GM12878 (cell line): ENCODE results near the gene LRRFIP2. TPM values are rescaled to one million over a fixed set of nuclear protein-coding genes. Genes with fewer than 3 reads are reported as not detected.

ENCODE experiments used
- ATAC-seq: fragments of 200-7000 bp; cut with Tn5 transposase; 3 replicates; pipeline ENCODE4 v1.9.1; 2020; ENCODE audit warnings: mild to moderate bottlenecking, moderate library complexity
- BruUV-seq: library from RNA; stranded (reverse); fragments of 400-500 nt; replicated peaks from 2 replicates; lab custom pipeline; 2021; lab: Mats Ljungman, UMichigan
- CTCF ChIA-PET: fragments of 300-600 bp; sonication (Branson Sonifier 250); formaldehyde crosslinking; extraction: SDS; loops from one replicate; lab custom pipeline; 2021; ENCODE audit warnings: inconsistent platforms; lab: Yijun Ruan, JAX
- POLR2A ChIA-PET: fragments of 350-600 bp; formaldehyde crosslinking; extraction: SDS; loops from one replicate; lab custom pipeline; 2021; ENCODE audit warnings: inconsistent platforms; lab: Charles Lee
- RAD21 ChIA-PET: fragments of 300-600 bp; sonication (Branson Sonifier 250); formaldehyde crosslinking; loops from one replicate; lab custom pipeline; 2023; ENCODE audit warnings: antibody characterized with exemption; ENCODE audit not compliant: unreplicated experiment; lab: Charles Lee
- SMC1A ChIA-PET: fragments of 300-600 bp; sonication (Branson Sonifier 250); formaldehyde crosslinking; loops from one replicate; lab custom pipeline; 2023; ENCODE audit not compliant: unreplicated experiment, uncharacterized antibody; lab: Charles Lee
- DNase-seq: peaks from one replicate; pipeline ENCODE4 v3.0.0-alpha.2; 2011; ENCODE audit warnings: low read depth, low spot score
- FAIRE-seq: peaks from 3 replicates; lab custom pipeline; 2011; peaks lifted over from hg19 to GRCh38; lab: Jason Lieb, UNC
- H2AFZ ChIP-seq: 2 replicates; pipeline ENCODE4 v1.6.0; 2011; ENCODE audit warnings: low read depth, low read length, control low read depth; ENCODE audit not compliant: control insufficient read depth
- H3K27ac ChIP-seq: 2 replicates; pipeline ENCODE4 v1.5.1; 2011; ENCODE audit warnings: control low read depth; ENCODE audit not compliant: control insufficient read depth, insufficient read depth
- H3K27me3 ChIP-seq, 2 experiments: replicated peaks in 1 of 2; 2 replicates each; pipeline versions ENCODE4 v1.6.0 to v1.6.1; 2011; ENCODE audit warnings: low read length in 1 of 2; ENCODE audit not compliant: control insufficient read depth in 2 of 2, insufficient read depth in 2 of 2
- H3K36me3 ChIP-seq, 2 experiments: 2 replicates each; pipeline ENCODE4 v1.5.1; 2011; ENCODE audit warnings: low read length in 1 of 2; ENCODE audit not compliant: control insufficient read depth in 2 of 2, insufficient read depth in 2 of 2
- H3K4me1 ChIP-seq: 2 replicates; pipeline ENCODE4 v1.6.1; 2011; ENCODE audit warnings: mild to moderate bottlenecking, low read length, moderate library complexity, mixed read lengths; ENCODE audit not compliant: control insufficient read depth, insufficient read depth
- H3K4me2 ChIP-seq: 2 replicates; pipeline ENCODE4 v1.6.0; 2011; ENCODE audit warnings: control low read depth; ENCODE audit not compliant: control insufficient read depth, insufficient read depth
- H3K4me3 ChIP-seq: fragments of 200-600 bp; sonication (generic); 2 replicates; pipeline ENCODE4 v1.5.1; 2016
- H3K79me2 ChIP-seq: 2 replicates; pipeline ENCODE4 v1.6.0; 2011; ENCODE audit warnings: low read length; ENCODE audit not compliant: control insufficient read depth, insufficient read depth
- H3K9ac ChIP-seq: 2 replicates; pipeline ENCODE4 v1.8.0; 2011; ENCODE audit warnings: low read length, control low read depth, mixed read lengths; ENCODE audit not compliant: control insufficient read depth, insufficient read depth
- H3K9me3 ChIP-seq: replicated peaks from 3 replicates; pipeline ENCODE4 v1.5.1; 2011; ENCODE audit warnings: mild to moderate bottlenecking, low read length; ENCODE audit not compliant: control insufficient read depth, insufficient read depth
- H4K20me1 ChIP-seq: 2 replicates; pipeline ENCODE4 v1.6.0; 2011; ENCODE audit not compliant: control insufficient read depth, insufficient read depth
- BRCA1 ChIP-seq: IDR thresholded peaks from 2 replicates; pipeline ENCODE4 v1.6.1; 2011; ENCODE audit warnings: low read depth, low read length, improper control_type of control experiment
- CBX3 ChIP-seq: fragments of 200-600 bp; sonication (generic); IDR thresholded peaks from 2 replicates; pipeline ENCODE4 v1.6.1; 2016; ENCODE audit warnings: low read depth, borderline replicate concordance
- HDAC2 ChIP-seq: fragments of 200-600 bp; sonication (generic); IDR thresholded peaks from 2 replicates; pipeline ENCODE4 v1.6.1; 2017
- HDGF ChIP-seq: fragments of 450-650 bp; IDR thresholded peaks from 2 replicates; pipeline ENCODE4 v1.6.1; 2016; ENCODE audit warnings: antibody characterized with exemption
- LARP7 ChIP-seq: fragments of 450-650 bp; IDR thresholded peaks from 2 replicates; pipeline ENCODE4 v1.6.1; 2017; ENCODE audit warnings: mild to moderate bottlenecking
- MEF2B ChIP-seq: fragments of 450-650 bp; IDR thresholded peaks from 2 replicates; pipeline ENCODE4 v1.6.1; 2018; ENCODE audit warnings: mild to moderate bottlenecking, moderate library complexity; ENCODE audit not compliant: partially characterized antibody, poor library complexity, severe bottlenecking
- MXI1 ChIP-seq: fragments of 150-350 bp; IDR thresholded peaks from 2 replicates; pipeline ENCODE4 v1.6.1; 2011; ENCODE audit warnings: low read depth, mild to moderate bottlenecking, inconsistent platforms, low read length, improper control_type of control experiment
- ZBED1 ChIP-seq: IDR thresholded peaks from 2 replicates; pipeline ENCODE4 v1.6.1; 2016; ENCODE audit warnings: borderline replicate concordance
- WGBS: methylation state at CpG from one replicate; pipeline ENCODE4 v1.1.6; 2016; ENCODE audit warnings: low lambda C conversion rate; ENCODE audit not compliant: insufficient replicate concordance, insufficient coverage; ENCODE audit errors: missing lambda C conversion rate; 5-methylcytosine and 5-hydroxymethylcytosine counted together
- in situ Hi-C: fragments of 300-500 bp; cut with MboI; formaldehyde crosslinking; loops from 9 replicates; pipeline ENCODE4 v1.14.3; 2018; ENCODE audit warnings: mixed read lengths
- intact Hi-C: fragments of 100-400 bp; cut with micrococcal nuclease; formaldehyde crosslinking; loops from one replicate; pipeline ENCODE4 v1.14.2; 2022; ENCODE audit not compliant: unreplicated experiment
- polyA plus RNA-seq, 11 experiments: library from polyadenylated mRNA; depleted of rRNA in 4 of 11; unstranded in 6 of 11; stranded (reverse) in 5 of 11; fragments of >200 nt; fragmentation: Nextera tagmentation in 4 of 11; fragmentation: Illumina TruSeq in 1 of 11; extraction: Ambion mirVana in 4 of 11; extraction: Trizol in 1 of 11; gene quantifications; 1 replicate in 1 of 11; 2 replicates in 10 of 11; pipeline versions ENCODE4 v1.2.1 to v1.2.3, GENCODE V29; 2011 to 2016; ENCODE audit warnings: inconsistent platforms in 2 of 11, missing spikeins in 2 of 11, low read depth in 1 of 11
- total RNA-seq, 4 experiments: library from RNA; depleted of rRNA in 3 of 4; stranded (reverse); fragments of >200 nt in 3 of 4; fragmentation: Illumina TruSeq in 1 of 4; extraction: Trizol in 1 of 4; gene quantifications; 2 replicates each; pipeline versions ENCODE4 v1.2.1 to v1.2.3, GENCODE V29; 2013 to 2021
- TF ChIP-seq, protein P1 (sequence below): fragments of 450-650 bp; IDR thresholded peaks from 2 replicates; pipeline ENCODE4 v1.6.1; 2017; ENCODE audit warnings: mild to moderate bottlenecking, moderate library complexity
- TF ChIP-seq, protein P2 (sequence below): fragments of 450-650 bp; IDR thresholded peaks from 2 replicates; pipeline ENCODE4 v1.6.1; 2017; ENCODE audit warnings: antibody characterized with exemption, mild to moderate bottlenecking, moderate library complexity
- TF ChIP-seq, protein P3 (sequence below): fragments of 450-650 bp; IDR thresholded peaks from 2 replicates; pipeline ENCODE4 v1.6.1; 2017; ENCODE audit warnings: mild to moderate bottlenecking
- TF ChIP-seq, protein P4 (sequence below): fragments of 450-650 bp; formaldehyde crosslinking; IDR thresholded peaks from 2 replicates; pipeline ENCODE4 v1.4.0; 2022; ENCODE audit warnings: mild to moderate bottlenecking, moderate library complexity

The LRRFIP2 gene
- total and polyA plus RNA-seq, 10 of the 15 experiments (the other 5 are each of a cell fraction or from before 2014, with no cell fraction given): 9.7 to 46.9 (median 38.1) TPM

DNA sequence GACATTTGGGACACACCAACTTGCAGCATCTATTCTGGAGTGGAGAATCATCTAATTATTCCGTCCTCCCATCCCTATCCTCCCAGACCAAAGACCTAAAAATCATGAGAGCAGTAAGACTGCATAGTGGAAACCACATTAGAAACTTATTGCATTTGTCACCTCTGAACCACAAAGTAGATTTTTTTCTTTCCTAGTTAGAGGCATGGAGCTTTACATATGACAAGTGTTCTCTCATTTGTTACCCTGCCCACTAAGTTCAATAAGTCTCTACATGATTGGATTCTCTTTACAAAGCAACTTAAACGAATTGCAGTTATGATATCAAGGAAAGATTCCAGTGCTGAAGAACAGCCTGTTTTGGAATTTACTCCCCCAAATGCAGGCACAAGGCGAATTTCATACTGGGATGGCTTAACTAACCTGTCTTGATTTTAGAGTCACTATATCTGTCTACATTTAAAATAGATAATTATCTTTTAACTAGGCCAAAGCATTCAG lies 42.3 kb upstream of the LRRFIP2 start:
- WGBS: 8% methylated on average over 3 of the region's 3 CpGs
- no peak overlapping the region for H3K4me3 ChIP-seq
- FAIRE-seq (no peak), DNase-seq (no peak), ATAC-seq (no peak)
- H3K27me3 ChIP-seq: no peaks in the 10 kb centered on the region
- H3K4me1 ChIP-seq: no peaks in the 10 kb centered on the region
- ChIA-PET POLR2A (no interaction called here), CTCF (interaction anchor here (6.5 kb wide), 1 partner anchor 193 kb away, joined by 51 read pairs; no protein-coding TSS in a partner anchor), RAD21 (no interaction called here), SMC1A (no interaction called here)
- H3K9ac ChIP-seq: no peak overlapping the region
- H3K27ac ChIP-seq: no peak overlapping the region
- no peaks in the 10 kb centered on the region for H3K79me2 ChIP-seq
- H3K4me2 ChIP-seq: no peak overlapping the region
- in situ Hi-C loops: no loop called here
- BruUV-seq: no TSS peak
- no peaks in the 10 kb centered on the region for H3K36me3 ChIP-seq
- no peak overlapping the region for H2AFZ ChIP-seq
- intact Hi-C loops: loop anchor here (10.0 kb wide), 1 partner anchor 422 kb away; no protein-coding TSS in a partner anchor
- no peaks in the 10 kb centered on the region; the same call in 2 of the 3 replicates for H3K9me3 ChIP-seq
- no peaks in the 10 kb centered on the region; the same call in 1 of the 2 replicates for H4K20me1 ChIP-seq
- TF ChIP-seq, protein P1, sequence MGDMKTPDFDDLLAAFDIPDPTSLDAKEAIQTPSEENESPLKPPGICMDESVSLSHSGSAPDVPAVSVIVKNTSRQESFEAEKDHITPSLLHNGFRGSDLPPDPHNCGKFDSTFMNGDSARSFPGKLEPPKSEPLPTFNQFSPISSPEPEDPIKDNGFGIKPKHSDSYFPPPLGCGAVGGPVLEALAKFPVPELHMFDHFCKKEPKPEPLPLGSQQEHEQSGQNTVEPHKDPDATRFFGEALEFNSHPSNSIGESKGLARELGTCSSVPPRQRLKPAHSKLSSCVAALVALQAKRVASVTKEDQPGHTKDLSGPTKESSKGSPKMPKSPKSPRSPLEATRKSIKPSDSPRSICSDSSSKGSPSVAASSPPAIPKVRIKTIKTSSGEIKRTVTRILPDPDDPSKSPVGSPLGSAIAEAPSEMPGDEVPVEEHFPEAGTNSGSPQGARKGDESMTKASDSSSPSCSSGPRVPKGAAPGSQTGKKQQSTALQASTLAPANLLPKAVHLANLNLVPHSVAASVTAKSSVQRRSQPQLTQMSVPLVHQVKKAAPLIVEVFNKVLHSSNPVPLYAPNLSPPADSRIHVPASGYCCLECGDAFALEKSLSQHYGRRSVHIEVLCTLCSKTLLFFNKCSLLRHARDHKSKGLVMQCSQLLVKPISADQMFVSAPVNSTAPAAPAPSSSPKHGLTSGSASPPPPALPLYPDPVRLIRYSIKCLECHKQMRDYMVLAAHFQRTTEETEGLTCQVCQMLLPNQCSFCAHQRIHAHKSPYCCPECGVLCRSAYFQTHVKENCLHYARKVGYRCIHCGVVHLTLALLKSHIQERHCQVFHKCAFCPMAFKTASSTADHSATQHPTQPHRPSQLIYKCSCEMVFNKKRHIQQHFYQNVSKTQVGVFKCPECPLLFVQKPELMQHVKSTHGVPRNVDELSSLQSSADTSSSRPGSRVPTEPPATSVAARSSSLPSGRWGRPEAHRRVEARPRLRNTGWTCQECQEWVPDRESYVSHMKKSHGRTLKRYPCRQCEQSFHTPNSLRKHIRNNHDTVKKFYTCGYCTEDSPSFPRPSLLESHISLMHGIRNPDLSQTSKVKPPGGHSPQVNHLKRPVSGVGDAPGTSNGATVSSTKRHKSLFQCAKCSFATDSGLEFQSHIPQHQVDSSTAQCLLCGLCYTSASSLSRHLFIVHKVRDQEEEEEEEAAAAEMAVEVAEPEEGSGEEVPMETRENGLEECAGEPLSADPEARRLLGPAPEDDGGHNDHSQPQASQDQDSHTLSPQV: no peak
- TF ChIP-seq CBX3 (no peak), BRCA1 (no peak), LARP7 (no peak), ZBED1 (no peak), HDGF (no peak), MEF2B (no peak), MXI1 (no peak), HDAC2 (no peak)
- TF ChIP-seq, protein P2, sequence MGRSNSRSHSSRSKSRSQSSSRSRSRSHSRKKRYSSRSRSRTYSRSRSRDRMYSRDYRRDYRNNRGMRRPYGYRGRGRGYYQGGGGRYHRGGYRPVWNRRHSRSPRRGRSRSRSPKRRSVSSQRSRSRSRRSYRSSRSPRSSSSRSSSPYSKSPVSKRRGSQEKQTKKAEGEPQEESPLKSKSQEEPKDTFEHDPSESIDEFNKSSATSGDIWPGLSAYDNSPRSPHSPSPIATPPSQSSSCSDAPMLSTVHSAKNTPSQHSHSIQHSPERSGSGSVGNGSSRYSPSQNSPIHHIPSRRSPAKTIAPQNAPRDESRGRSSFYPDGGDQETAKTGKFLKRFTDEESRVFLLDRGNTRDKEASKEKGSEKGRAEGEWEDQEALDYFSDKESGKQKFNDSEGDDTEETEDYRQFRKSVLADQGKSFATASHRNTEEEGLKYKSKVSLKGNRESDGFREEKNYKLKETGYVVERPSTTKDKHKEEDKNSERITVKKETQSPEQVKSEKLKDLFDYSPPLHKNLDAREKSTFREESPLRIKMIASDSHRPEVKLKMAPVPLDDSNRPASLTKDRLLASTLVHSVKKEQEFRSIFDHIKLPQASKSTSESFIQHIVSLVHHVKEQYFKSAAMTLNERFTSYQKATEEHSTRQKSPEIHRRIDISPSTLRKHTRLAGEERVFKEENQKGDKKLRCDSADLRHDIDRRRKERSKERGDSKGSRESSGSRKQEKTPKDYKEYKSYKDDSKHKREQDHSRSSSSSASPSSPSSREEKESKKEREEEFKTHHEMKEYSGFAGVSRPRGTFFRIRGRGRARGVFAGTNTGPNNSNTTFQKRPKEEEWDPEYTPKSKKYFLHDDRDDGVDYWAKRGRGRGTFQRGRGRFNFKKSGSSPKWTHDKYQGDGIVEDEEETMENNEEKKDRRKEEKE: no peak
- TF ChIP-seq, protein P3, sequence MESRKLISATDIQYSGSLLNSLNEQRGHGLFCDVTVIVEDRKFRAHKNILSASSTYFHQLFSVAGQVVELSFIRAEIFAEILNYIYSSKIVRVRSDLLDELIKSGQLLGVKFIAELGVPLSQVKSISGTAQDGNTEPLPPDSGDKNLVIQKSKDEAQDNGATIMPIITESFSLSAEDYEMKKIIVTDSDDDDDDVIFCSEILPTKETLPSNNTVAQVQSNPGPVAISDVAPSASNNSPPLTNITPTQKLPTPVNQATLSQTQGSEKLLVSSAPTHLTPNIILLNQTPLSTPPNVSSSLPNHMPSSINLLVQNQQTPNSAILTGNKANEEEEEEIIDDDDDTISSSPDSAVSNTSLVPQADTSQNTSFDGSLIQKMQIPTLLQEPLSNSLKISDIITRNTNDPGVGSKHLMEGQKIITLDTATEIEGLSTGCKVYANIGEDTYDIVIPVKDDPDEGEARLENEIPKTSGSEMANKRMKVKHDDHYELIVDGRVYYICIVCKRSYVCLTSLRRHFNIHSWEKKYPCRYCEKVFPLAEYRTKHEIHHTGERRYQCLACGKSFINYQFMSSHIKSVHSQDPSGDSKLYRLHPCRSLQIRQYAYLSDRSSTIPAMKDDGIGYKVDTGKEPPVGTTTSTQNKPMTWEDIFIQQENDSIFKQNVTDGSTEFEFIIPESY: no peak
- TF ChIP-seq, protein P4, sequence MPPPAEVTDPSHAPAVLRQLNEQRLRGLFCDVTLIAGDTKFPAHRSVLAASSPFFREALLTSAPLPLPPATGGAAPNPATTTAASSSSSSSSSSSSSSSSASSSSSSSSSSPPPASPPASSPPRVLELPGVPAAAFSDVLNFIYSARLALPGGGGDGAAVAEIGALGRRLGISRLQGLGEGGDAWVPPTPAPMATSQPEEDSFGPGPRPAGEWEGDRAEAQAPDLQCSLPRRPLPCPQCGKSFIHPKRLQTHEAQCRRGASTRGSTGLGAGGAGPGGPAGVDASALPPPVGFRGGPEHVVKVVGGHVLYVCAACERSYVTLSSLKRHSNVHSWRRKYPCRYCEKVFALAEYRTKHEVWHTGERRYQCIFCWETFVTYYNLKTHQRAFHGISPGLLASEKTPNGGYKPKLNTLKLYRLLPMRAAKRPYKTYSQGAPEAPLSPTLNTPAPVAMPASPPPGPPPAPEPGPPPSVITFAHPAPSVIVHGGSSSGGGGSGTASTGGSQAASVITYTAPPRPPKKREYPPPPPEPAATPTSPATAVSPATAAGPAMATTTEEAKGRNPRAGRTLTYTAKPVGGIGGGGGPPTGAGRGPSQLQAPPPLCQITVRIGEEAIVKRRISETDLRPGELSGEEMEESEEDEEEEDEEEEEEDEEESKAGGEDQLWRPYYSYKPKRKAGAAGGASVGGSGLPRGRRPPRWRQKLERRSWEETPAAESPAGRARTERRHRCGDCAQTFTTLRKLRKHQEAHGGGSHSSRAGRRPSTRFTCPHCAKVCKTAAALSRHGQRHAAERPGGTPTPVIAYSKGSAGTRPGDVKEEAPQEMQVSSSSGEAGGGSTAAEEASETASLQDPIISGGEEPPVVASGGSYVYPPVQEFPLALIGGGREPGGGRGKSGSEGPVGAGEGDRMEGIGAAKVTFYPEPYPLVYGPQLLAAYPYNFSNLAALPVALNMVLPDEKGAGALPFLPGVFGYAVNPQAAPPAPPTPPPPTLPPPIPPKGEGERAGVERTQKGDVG: no peak
